ENCODE results near the gene PCDH1.
A peak's percentile ranks its signal among the peaks of the same experiment; 100 is the strongest.
"Not testable (repeated sequence)": the region's sequence is repeated elsewhere in the genome, so short reads cannot be mapped to it uniquely, and the experiment has no call there.

PCDH1 gene

GRCh38 chr5:141826674-141827073 is 51.5 kb downstream of the PCDH1 start:
- no peak for DNase-seq

- DNase-seq: no peak
These were observed 52.2 kb downstream of the PCDH1 start for GRCh38 chr5:141825791-141826560.

GRCh38 chr5:141825241-141825671 is 53.0 kb downstream of the PCDH1 start:
- no peak for DNase-seq

- DNase-seq: no peak
These were observed 53.5 kb downstream of the PCDH1 start for GRCh38 chr5:141824717-141825116.

- DNase-seq: no peak
These were observed 55.2 kb downstream of the PCDH1 start for GRCh38 chr5:141823056-141823455.

- peak; percentile 69 to 82 for DNase-seq
These were observed 56.1 kb downstream of the PCDH1 start for GRCh38 chr5:141822144-141822543.

GRCh38 chr5:141821430-141821925 is 56.7 kb downstream of the PCDH1 start:
- DNase-seq: peak; percentile 90 to 95

GRCh38 chr5:141820686-141821085 is 57.5 kb downstream of the PCDH1 start:
- not testable (repeated sequence) for DNase-seq

- DNase-seq: no peak
These were observed 60.6 kb downstream of the PCDH1 start for GRCh38 chr5:141817631-141818030.

GRCh38 chr5:141816598-141817399 is 61.4 kb downstream of the PCDH1 start:
- no peak for DNase-seq

- DNase-seq: no peak
These were observed 62.4 kb downstream of the PCDH1 start for GRCh38 chr5:141815796-141816180.

- no peak for DNase-seq
These were observed 63.0 kb downstream of the PCDH1 start for GRCh38 chr5:141815051-141815795.

GRCh38 chr5:141814064-141814964 is 63.9 kb downstream of the PCDH1 start:
- peak in 1 of 2 experiments; percentile 22 for DNase-seq

- DNase-seq: no peak
These were observed 65.7 kb downstream of the PCDH1 start for GRCh38 chr5:141812512-141812911.

- DNase-seq: no peak
These were observed 66.7 kb downstream of the PCDH1 start for GRCh38 chr5:141811287-141812155.

GRCh38 chr5:141810702-141811101 is 67.5 kb downstream of the PCDH1 start:
- no peak for DNase-seq

GRCh38 chr5:141809380-141810096 is 68.7 kb downstream of the PCDH1 start:
- no peak for DNase-seq

GRCh38 chr5:141808857-141809256 is 69.4 kb downstream of the PCDH1 start:
- no peak for DNase-seq

- no peak for DNase-seq
These were observed 70.5 kb downstream of the PCDH1 start for GRCh38 chr5:141807732-141808131.

- DNase-seq: no peak
These were observed 70.9 kb downstream of the PCDH1 start for GRCh38 chr5:141807329-141807728.
